Forelimb muscle (tissue), 1 donor: ENCODE measurements around the gene HMCN1. TPM values are rescaled to one million over a fixed set of nuclear protein-coding genes. Genes with fewer than 3 reads are reported as not detected.

Experiments used
- DNase-seq: peaks from one replicate; pipeline ENCODE4 v3.0.0-alpha.2; 2013; ENCODE audit warnings: low read depth
- polyA plus RNA-seq: library from polyadenylated mRNA; unstranded; fragments of 120-200 nt; gene quantifications from one replicate; pipeline ENCODE4 v1.2.1, GENCODE V29; 2013; ENCODE audit not compliant: insufficient read length

HMCN1 gene
- polyA plus RNA-seq, 1 donor, result 13.6 TPM

GRCh38 chr1:185804608-185805007, 70.4 kb downstream of the HMCN1 start:
- DNase-seq, result no peak

- no peak for DNase-seq
Measured at GRCh38 chr1:185807275-185807674, 73.1 kb downstream of the HMCN1 start.

- no peak for DNase-seq
Measured at GRCh38 chr1:185808631-185809030, 74.4 kb downstream of the HMCN1 start.

GRCh38 chr1:185811073-185811709, 77.0 kb downstream of the HMCN1 start:
- no peak for DNase-seq

- no peak for DNase-seq
Measured at GRCh38 chr1:185812934-185813333, 78.7 kb downstream of the HMCN1 start.

- no peak for DNase-seq
Measured at GRCh38 chr1:185813401-185813979, 79.3 kb downstream of the HMCN1 start.

- no peak for DNase-seq
Measured at GRCh38 chr1:185816460-185816859, 82.3 kb downstream of the HMCN1 start.

GRCh38 chr1:185819798-185820197, 85.6 kb downstream of the HMCN1 start:
- no peak for DNase-seq

GRCh38 chr1:185821612-185822385, 87.6 kb downstream of the HMCN1 start:
- DNase-seq, result no peak

- no peak for DNase-seq
Measured at GRCh38 chr1:185823467-185823866, 89.3 kb downstream of the HMCN1 start.

GRCh38 chr1:185824106-185824505, 89.9 kb downstream of the HMCN1 start:
- no peak for DNase-seq

GRCh38 chr1:185825556-185825955, 91.4 kb downstream of the HMCN1 start:
- DNase-seq, result no peak

GRCh38 chr1:185834371-185834905, 100.2 kb downstream of the HMCN1 start:
- no peak for DNase-seq

GRCh38 chr1:185835191-185835590, 101.0 kb downstream of the HMCN1 start:
- no peak for DNase-seq

- DNase-seq, result no peak
Measured at GRCh38 chr1:185837711-185838110, 103.5 kb downstream of the HMCN1 start.

GRCh38 chr1:185838111-185838510, 103.9 kb downstream of the HMCN1 start:
- DNase-seq, result no peak

GRCh38 chr1:185840880-185841279, 106.7 kb downstream of the HMCN1 start:
- DNase-seq, result no peak

GRCh38 chr1:185843297-185843869, 109.2 kb downstream of the HMCN1 start:
- DNase-seq, result no peak

- DNase-seq, result no peak
Measured at GRCh38 chr1:185843986-185844385, 109.8 kb downstream of the HMCN1 start.

GRCh38 chr1:185846672-185847444, 112.7 kb downstream of the HMCN1 start:
- no peak for DNase-seq

GRCh38 chr1:185849014-185849413, 114.8 kb downstream of the HMCN1 start:
- DNase-seq, result no peak

GRCh38 chr1:185850366-185850765, 116.2 kb downstream of the HMCN1 start:
- DNase-seq, result no peak
